Activated T-helper 1 cell treated with Interleukin-2 at 50 U/mL for 16 hours (primary cell): ENCODE measurements around the gene POLR2L.

Experiments used
- DNase-seq: peaks from one replicate; pipeline ENCODE4 v3.0.0-alpha.2; 2020; ENCODE audit warnings: low read depth

Gene POLR2L

DNA sequence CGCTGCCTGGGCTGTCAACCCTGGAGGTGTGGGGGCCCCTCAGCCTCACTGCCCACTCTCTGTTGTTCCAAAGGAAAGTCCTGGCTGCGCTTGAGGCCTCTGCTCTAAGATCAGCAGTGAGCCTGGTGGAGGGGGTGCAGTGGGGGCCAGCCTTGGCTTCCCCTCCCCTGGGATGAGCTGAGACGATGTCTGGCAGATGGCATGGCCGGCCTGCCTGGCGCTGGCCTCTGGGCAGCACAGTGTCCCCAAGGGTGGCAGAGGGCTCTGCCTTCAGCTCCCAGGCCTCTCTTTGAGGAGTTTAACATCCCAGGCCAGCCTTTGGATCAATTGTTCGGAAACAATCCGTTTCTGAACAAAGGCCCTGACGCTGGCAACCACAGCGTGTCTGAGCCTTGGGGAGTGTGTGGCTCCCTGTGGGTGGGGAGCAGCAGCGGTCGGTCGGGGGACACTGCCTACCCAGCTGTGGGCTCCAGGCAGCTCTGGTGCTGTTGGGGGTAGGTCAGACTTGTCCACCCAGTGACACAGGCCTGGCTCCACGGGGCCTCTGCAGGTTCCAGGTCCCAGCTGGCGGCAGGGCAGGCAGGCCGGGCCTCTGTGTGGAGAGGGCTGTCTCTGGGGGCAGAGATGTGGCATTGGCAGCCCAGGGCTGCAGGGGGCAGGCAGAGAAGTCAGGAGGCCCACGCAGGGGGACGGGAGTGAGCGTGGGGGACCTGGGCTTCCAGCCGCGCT, 12.4 kb upstream of the POLR2L start:
- DNase-seq = no peak

DNA sequence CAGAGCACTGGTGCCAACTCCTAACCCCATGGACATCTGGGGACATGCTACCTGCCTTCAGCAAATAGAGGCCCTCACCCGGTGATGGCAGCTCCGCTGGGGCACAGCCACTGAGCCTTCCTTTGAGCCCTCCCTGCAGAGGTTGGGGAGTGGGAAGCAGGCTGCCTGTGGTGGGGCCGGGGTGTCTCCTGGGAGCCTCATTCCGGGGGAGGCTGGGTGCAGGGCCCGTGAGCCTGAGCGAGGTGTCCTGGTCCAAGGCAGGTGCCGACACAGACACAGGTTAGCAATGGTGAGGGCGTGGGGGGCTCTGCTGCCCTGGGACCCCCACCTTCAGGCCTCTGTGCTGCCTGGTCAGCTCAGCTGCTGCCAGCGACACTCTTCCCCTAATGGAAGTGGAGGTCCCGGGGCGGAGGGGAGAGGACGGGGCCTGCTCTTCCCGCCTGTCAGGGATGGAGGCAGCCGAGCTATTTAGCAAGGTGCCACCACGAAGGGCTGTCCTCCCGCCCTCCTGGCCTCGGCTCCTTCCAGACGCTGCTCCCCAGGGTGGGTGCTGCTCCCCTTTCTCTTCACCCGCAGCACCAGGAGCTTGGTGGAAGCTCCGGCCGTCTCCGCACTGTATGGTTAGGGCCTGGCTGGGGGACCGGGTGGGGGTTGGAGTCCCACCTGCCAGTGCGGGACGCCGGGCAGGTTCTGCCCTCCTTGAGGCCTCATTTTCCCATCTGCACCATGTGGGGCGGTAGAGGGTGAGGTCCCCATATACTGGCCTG, 11.5 kb upstream of the POLR2L start:
- no peak for DNase-seq

DNA sequence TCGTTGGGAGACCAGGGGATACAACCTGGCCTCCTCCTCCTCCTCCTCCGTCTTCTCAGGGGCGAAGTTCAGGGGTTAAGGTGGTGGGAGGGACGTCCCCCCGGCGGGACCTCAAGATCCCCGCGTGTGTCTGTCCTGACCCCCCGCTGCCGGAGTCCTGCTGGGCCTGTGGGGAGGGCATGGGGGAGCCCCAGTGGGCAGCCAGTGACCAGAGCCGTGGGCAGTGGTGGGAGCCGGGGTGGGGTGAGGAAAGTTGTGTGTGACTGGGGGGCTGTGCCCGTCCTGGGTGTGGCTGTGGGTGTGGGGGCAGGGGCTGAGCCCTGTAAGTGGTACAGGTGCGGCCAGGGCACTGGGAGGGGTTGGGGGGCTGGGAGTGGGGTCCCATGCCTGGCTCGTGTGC, 10.4 kb upstream of the POLR2L start:
- no peak for DNase-seq

DNA sequence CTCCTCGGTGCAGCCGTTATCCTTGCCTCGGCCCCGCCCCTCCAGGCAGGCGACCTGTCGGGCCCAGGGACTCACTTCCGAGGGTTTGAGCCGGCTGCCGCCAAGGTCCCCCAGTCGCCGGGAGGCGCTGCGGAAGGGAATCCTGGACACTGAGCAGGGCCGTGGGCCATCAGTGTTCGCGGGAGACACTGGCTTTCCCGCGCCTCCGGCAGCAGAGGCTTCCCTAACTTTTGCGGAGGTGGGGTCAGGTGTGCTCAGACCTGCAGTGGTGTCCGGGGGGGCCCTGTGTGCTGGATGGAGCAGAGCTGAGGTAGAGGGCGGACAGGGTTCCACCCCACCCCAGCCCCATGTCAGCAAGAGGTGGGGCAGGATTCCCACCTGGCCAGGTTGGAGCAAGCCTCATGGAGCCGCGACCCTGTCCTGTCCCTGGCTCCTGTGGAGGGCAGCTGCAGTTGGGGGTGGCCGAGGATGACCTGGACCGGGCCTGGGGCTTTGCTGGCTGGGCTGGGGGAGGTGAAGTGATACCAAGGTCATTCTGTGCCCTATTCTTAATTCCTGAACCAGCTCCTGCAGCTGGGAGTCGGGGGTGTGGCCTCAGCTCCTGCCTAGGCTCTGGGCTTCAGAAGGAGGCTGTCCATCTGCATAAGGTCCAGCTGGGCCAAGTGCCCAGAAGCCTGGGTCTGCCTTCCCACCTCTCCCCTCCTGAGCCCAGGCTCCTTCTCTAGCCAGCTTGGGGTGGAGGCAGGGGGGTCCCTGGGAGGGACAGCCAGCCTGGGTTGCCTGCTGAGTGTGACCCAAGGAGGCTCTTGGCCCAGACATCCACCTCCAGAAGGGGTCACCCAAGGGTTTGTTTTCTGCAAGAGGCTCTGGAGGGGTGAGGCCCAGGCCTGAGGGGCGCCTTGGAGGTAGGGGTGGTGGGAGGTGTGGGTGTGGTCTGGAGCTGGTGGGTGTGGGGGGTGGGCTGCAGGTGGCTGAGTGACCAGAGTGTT, 8.7 kb upstream of the POLR2L start:
- DNase-seq = no peak

DNA sequence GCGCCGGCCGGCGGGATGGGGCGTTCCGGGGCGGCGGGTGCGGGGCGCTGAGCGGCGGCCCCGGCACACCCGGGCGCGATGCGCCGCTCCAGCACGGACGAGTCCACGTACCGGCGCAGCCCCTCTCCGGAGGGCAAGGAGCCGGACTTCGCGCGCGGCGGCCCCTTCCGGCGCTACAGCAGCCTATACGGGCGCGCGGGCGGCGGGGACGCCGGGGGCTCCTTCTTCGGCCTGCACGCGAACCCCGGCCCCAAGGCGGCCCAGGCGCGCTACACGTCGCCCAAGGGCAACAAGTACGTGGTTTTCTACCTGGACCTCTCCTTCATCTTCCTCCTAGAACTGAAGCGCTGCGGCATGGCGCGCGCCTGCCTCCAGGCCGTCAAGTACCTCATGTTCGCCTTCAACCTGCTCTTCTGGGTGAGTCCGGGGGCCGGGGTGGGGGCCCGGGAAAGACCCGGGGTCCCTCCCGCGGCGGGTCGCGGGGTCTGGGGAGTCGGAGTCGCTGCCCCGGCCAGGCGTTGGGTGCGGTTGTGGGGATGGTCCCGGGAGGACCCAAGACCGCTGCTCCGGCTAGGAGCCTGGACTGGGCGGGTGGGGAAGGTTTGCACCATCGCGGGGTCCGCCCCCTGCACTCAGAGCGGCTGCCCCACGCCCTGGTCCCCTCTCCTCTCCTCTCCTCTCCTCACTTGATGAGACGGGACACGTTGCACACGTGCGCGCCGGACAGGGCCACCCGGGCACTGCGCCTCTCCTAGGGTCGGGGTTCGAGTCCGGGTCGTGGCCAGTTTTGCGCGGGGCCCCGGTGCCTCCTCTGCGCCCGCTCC, 7.8 kb upstream of the POLR2L start:
- no peak for DNase-seq

DNA sequence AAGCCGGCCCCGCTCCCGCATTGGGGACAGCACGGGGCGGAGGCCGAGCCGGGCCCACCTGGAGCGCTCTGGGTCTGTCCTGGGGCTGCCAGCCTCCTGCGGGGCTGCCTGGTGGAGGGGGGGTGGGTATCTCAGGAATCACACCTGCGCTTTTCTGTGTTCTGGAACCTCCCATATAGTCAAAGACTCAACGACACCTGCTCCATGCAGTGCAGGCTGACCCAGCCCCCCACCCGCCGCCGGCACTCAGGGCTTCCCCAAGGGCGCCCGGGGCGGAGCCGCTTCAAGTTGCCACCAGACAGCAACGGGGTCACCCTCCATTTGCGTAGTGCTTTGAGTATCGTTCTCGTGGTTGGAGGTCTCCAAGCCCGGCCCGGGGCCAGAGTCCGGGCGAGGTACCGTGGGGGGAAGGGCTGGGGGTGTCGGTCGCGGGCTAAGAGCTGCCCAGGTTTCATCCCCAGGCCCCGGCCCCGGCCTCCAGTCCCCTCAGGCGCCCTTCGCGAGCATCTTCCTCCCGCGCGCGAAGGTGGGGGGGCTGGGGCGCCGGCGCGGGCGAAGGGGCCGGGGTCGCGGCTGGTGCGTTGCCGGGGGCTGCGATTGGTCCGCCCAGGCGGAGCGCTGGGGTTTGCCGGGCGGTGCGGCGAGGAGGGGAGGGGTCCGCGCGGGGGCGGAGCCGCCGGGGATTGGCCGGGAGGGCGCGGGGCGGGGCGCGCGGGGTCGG, 6.9 kb upstream of the POLR2L start:
- no peak for DNase-seq

DNA sequence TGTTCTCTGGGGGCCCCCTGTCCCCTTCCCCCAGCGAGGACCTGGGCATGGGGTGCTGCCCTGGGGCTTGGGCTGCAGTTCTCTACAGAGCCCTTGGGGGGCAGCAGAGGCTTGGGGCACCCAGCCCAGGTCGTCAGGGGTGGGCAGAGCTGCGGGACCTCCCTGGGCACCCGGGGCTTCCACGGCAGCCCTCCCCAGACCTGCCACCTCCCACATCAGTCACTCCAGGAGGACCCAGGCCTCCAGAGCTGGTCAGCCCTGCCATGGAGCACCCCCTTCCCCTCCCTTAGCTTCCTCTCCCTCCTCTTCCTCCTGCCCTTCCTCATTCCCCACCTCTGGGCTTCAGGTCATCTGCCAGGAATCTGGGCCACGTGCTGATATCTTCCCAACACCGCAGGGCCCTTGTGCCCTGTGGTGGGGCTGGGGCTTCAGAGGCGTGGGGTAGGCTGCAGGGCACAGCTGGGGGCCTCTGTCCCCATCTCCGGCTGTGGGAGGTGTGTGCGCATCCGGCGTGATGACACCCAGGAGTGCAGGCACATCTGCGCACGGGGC, 6.1 kb upstream of the POLR2L start:
- peak; percentile 52 for DNase-seq

DNA sequence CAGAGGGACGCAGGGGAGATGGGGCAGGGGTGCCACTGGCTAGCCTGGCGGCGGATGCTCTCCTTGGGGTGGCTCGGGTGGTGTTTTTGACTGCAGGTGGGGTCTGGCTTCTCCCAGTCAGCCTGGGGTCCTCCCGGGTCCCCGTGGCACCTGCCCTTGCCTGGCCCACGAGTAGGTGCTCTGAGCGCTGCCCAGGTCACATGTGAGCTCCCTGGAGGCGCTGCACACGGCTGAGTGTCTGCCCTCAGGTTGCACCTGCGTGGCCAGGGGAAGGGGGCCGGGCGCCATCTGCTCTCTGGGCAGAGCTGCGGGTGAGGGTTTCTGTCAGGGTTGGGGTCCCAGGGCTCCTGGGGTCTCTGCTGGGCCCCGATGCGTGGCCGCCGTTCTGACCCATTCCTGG, 5.5 kb upstream of the POLR2L start:
- DNase-seq = no peak

DNA sequence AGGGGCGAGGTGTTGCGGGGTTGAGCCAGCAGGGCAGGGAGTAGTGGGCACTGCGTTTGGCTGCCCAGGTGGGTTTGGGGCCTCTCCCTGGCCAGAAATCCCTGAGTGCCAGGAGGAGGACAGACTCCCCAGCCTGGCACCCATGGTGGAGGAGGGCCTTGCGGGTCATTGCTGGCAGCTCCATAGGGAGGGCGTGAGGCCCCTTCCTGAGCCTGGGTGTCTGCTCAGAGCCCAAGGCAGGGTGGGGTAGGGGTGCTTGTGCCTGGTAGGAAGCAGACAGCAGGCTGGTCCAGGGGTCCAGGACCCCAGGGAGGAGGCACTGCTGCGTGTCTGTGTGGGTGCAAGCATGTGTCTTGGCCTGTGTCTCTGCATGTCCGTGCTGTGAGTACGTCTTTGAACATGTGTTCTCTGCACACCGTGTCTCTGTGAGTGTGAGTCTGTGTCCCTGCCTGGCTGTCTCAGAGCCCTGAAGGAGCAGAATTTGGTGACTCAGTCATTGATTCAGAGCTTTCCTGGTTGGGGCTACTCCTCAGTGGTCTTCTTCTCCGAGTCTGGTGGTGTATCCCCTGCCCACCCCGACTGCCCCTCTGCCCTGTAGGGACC, 4.3 kb upstream of the POLR2L start:
- DNase-seq = no peak

DNA sequence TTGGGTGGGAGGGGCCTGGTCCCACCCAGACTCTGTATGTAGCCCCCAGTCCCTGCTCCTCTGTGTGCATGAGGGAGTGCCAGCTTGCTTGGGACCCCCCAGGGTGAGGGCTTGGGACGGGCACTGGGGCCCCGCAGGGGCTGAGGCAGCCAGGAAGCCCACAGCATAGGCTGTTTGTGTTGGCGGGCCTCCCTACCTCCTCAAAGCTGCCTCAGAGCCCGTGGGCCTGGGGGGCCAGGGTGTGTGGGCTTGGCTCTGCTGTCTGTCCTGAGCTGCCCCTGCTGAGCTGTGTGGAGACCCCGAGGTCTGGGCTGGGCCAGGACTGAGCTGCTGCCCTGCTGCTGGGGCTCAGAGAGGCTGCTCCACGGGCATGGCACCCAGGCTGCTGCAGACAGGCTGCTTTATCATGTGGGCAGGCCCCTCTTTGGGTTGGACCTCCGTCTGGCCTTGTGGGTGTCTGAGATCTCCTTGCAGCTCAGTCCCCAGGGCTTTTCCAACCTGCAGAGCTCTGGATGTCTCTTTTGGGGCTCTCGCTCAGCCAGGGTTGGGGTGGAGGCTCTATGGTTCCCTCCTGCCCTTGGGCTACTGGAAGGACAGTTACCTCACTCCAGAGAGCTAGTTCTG, 3.7 kb upstream of the POLR2L start:
- DNase-seq = no peak

DNA sequence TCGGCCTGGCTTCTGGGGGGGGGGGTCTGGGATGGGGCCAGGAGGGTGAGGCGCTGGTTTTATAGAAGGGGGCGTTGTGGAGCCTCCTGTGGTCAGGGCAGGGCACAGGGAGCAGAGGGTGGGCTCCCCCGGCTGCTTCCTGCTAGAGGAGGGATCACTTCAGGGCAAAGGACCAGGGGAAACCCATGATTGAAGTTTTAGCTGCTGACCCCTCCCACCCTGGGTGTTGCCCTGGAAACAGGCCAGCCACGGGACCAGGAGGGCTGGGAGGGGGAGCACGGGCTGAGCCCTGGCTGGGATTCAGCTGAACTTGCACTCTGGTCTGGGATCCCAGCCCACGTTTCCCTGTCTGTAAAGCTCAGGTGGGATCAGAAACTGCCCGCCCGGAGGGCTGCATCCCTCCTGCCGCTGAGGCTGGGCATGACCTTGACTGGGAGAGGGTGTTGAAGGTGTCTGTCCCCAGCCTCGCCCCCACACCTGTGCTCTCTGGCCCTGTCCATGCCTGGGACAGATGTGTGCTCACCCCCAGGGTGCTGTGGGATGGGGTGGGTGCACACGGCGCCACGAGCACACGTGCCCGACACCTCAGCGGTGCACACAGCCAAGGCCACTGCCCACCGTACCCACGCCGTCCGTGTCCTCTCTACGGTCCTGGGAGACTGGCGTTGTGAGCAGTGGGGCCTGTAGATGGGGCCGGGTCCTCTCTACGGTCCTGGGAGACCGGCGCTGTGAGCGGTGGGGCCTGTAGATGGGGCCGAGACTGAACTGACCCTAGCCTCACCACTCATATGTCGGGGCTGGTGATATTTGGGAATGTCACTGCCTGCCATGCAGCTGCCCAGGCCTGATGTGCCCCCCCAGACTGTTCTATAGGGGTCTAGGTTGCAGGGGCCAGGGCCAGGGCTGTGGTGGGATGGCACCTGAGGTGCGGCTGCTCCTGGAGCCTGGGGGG, 2.6 kb upstream of the POLR2L start:
- no peak for DNase-seq

DNA sequence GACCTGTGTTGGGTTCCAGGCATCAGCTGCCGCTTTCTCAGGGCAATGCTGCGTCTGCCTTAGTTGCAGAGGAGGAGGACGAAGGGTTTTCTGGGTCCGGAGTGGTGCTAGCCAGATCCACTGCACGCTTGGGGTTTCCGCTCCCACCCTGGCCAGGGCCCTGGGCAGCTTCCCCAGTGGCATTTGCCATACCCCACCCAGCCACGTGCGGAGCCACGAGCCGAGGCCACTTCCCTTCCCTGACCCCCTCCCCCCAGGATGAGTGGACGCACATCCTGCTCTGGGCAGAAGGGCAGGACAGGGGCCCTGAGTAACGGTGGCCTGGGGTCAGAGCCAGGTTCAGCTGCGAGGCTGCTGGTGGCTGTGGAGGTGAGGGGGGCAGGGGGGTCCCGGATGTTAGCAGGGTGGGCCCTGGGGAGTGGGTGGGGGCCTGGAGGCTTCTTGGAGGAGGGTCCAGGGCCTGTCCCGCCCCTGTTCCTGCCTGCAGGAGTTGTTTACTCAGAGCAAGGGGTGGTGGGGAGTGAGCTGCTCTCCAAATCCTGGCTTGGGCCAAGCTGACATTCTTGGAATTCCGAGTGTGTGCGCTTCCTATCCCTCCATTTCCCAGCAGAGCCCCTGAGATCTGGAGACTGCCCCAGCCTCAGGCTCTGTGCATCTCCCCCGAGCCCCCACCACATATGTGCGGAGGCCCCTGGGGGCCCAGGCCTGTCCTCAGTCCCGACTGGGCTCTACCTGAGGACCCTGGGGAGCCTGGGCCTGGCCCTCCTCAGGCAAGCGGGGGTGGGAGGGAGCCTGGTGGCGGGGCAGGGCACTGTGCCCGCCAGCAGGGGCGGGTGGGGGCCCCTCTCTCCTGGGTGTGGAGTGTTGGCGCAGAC, 1.7 kb upstream of the POLR2L start:
- DNase-seq = no peak

DNA sequence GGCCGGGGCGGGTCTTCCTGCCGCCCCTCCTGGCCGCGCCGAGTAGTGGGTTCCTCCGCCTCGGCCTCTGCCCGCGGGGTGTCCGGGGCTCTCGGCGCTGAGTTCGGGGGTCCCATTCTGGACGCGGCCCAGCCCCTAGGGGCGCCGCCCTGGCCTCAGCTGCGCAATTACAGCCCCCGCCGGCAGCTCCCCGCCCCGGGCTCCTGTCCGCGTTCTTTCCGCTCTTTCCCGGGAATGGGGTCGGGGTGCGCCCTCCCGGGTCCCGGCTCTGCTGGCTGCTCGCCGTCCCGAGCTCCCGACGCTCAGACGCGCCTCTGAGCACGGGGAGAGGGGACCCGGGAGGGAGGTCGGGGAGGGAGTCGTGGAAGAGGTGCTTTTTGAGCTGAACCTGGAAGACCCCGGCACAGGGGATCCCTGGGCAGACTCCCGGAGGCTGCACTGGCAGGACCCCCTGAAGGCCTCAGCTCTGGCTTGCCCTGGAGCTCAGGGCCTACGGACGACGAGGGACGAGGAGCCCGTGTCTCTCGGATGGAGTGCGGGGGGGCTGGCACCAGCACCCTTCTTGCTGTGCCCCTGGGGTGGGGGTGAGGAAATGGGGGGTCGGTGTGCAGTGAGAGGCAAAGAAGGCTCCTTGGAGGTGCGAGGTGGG, 881 bp upstream of the POLR2L start:
- DNase-seq = no peak

DNA sequence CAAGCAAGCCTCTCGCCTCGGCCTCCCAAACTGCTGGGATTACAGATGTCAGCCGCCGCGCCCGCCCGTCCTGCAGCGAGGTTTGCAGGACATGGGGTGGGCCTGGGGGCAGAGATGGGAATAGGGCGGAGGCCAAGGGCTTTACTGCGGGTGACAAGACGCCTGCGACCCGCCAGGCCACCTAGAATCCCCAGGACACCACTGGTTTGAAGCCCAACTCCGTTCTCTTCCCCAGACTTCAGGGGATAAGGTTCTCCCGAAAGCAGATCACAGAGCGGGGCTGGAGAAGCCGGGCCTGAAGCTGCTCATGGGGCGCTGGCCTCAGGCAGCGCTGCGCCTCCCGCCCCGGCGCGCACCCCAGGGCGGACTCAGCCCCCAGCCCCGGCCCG, 354 bp downstream of the POLR2L start:
- DNase-seq = no peak

DNA sequence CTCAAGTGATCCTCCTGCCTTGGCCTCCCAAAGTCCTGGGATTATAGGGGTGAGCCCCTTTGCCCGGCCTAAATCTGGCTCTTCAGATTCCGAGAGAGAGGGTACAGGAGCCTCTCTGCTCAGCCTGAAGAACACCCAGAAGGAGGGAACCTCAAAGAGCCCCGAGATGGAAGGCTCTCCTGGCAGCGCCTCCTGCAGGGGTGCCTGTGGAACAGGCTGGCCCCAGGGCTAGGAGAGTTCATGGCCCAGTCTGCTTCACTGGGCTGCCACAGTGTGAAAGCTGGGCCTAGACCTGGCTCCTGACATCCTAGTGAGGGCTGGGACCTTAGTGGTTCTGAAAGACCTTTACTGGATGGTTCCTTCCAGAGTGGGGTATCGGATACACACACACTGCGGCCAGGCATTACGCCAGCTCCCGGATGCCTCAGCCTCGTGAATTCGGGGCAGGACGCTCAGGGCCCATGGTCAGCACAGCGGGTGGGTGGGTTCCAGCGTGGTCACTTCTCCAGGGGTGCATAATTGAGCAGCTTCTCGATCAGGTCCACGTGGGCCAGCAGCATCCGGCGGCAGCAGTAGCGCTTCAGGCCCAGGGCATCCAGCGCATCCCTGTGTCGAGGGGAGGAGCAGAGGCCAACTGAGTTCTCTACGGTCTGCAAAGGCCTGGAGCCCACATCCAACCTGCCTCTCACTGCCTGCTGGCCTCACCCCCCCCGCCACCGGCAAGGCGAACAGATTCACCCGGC, 2.3 kb downstream of the POLR2L start:
- DNase-seq = no peak

DNA sequence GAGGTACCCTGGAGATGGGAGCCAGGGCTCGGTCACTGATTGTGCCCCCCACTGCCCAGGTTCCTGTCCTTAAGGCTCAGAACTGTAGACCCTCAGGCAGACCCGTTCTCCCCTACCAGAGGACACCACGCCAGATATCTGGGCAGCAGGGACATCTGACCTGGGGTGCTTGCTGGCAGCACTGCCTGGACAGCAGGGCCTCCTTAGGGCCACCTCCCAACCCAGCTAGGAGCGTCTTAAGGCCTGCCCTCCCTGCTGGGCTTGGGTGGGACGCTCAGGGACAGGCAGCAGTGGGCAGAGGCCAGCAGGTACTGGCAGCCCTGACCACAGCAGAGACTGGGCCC, 3.1 kb downstream of the POLR2L start:
- DNase-seq = no peak
